MM.1S (cell line): ENCODE results near the gene ANKRD31.

Experiments used
- DNase-seq: peaks from one replicate; pipeline ENCODE4 v3.0.0-alpha.2; 2015
- H2AFZ ChIP-seq: fragments of 300-600 bp; sonication (generic); 2 replicates; pipeline ENCODE4 v1.6.0; 2016; ENCODE audit warnings: antibody characterized with exemption, low read length
- H3F3A ChIP-seq: fragments of 300-600 bp; sonication (generic); 2 replicates; pipeline ENCODE4 v1.6.1; 2016; ENCODE audit warnings: mild to moderate bottlenecking, antibody characterized with exemption, low read length, moderate library complexity, mixed read lengths; ENCODE audit not compliant: insufficient read depth
- H3K27ac ChIP-seq: fragments of 300-600 bp; sonication (generic); 2 replicates; pipeline ENCODE4 v1.5.1; 2016; ENCODE audit warnings: mild to moderate bottlenecking, low read length
- H3K27me3 ChIP-seq: fragments of 300-600 bp; sonication (generic); replicated peaks from 2 replicates; pipeline ENCODE4 v1.6.0; 2016; ENCODE audit warnings: low read length; ENCODE audit not compliant: insufficient read depth
- H3K36me3 ChIP-seq: fragments of 300-600 bp; sonication (generic); replicated peaks from 2 replicates; pipeline ENCODE4 v1.6.1; 2016; ENCODE audit warnings: mild to moderate bottlenecking, low read length, mixed read lengths; ENCODE audit not compliant: insufficient read depth
- H3K4me1 ChIP-seq: fragments of 300-600 bp; sonication (generic); 2 replicates; pipeline ENCODE4 v1.6.1; 2016; ENCODE audit warnings: low read length, mixed read lengths
- H3K4me2 ChIP-seq: fragments of 300-600 bp; sonication (generic); 2 replicates; pipeline ENCODE4 v1.6.0; 2016; ENCODE audit warnings: low read depth, low read length
- H3K4me3 ChIP-seq: fragments of 300-600 bp; sonication (generic); 2 replicates; pipeline ENCODE4 v1.5.1; 2016; ENCODE audit warnings: low read length, mixed read lengths
- H3K79me2 ChIP-seq: fragments of 300-600 bp; sonication (generic); 2 replicates; pipeline ENCODE4 v1.6.1; 2016; ENCODE audit warnings: mixed run types, low read length, mixed read lengths
- H3K9ac ChIP-seq: fragments of 300-600 bp; sonication (generic); 2 replicates; pipeline ENCODE4 v1.6.1; 2016; ENCODE audit warnings: low read length, mixed read lengths
- H3K9me2 ChIP-seq: fragments of 300-600 bp; sonication (generic); replicated peaks from 2 replicates; pipeline ENCODE4 v1.6.1; 2016; ENCODE audit warnings: mild to moderate bottlenecking, low read length, mixed read lengths; ENCODE audit not compliant: insufficient read depth
- H3K9me3 ChIP-seq: fragments of 300-600 bp; sonication (generic); replicated peaks from 2 replicates; pipeline ENCODE4 v1.6.1; 2016; ENCODE audit warnings: mild to moderate bottlenecking, low read length, mixed read lengths; ENCODE audit not compliant: insufficient read depth
- H4K20me1 ChIP-seq: fragments of 300-600 bp; sonication (generic); 2 replicates; pipeline ENCODE4 v1.6.1; 2016; ENCODE audit warnings: mild to moderate bottlenecking, low read length, moderate library complexity, mixed read lengths; ENCODE audit not compliant: insufficient read depth
- EZH2 ChIP-seq: fragments of 300-600 bp; sonication (generic); optimal IDR thresholded peaks from 2 replicates; pipeline ENCODE3; 2017; ENCODE audit warnings: low read depth, mild to moderate bottlenecking, antibody characterized with exemption, low read length, mixed read lengths
- EZH2phosphoT487 ChIP-seq: fragments of 300-600 bp; sonication (generic); IDR thresholded peaks from 2 replicates; pipeline ENCODE4 v1.6.1; 2018; ENCODE audit warnings: antibody characterized with exemption, low read length
- TF ChIP-seq, protein P1 (sequence below): fragments of 300-600 bp; sonication (generic); IDR thresholded peaks from 2 replicates; pipeline ENCODE4 v1.5.1; 2016; ENCODE audit warnings: antibody characterized with exemption, low read length, mixed read lengths

Gene ANKRD31

DNA sequence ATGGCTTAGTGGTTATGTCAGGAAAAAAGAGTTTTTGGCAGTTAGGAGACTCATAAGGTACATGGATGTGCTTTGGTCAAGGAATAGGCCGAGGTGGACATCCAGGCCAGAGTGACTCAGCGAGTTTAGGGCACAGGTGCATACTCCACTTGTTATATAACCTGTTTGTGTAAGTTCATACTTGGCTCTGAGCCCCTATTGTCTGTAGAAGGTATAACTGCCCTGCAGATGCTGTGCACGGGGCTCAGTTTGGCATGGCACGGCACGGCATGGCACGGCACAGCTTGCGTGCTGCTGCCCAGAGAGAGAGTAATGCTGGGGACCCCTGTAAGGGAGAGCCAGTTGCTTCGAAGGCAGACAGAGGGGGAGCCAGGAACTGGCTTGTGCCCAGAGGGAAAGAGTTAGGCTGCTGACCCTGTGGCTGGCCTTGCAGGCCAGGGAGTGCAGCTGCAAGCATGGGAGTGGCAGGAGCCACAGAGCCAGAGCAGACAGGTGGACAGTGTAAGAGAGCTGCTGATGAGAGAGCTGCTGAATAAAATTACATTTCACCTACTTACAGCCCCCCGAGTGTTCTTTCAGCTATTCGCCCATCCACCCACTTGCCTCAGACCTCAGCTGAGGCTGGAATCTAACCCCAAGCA is 216.5 kb downstream of the ANKRD31 start:
- Histone ChIP-seq H3K4me2 (no peak overlapping the region), H3K27ac (no peak overlapping the region), H3K9ac (no peak overlapping the region), H4K20me1 (no peaks in the 10 kb centered on the region), H3K9me3 (no peaks in the 10 kb centered on the region), H3K27me3 (no peaks in the 10 kb centered on the region), H3K4me3 (no peak overlapping the region), H3K9me2 (no peaks in the 10 kb centered on the region), H2AFZ (no peak overlapping the region), H3F3A (no peaks in the 10 kb centered on the region), H3K36me3 (no peaks in the 10 kb centered on the region), H3K4me1 (peaks cover 4% of the 10 kb centered on the region; the same call in 1 of the 2 replicates), H3K79me2 (no peaks in the 10 kb centered on the region)
- TF ChIP-seq EZH2 (no peak), EZH2phosphoT487 (no peak)
- TF ChIP-seq, protein P1, sequence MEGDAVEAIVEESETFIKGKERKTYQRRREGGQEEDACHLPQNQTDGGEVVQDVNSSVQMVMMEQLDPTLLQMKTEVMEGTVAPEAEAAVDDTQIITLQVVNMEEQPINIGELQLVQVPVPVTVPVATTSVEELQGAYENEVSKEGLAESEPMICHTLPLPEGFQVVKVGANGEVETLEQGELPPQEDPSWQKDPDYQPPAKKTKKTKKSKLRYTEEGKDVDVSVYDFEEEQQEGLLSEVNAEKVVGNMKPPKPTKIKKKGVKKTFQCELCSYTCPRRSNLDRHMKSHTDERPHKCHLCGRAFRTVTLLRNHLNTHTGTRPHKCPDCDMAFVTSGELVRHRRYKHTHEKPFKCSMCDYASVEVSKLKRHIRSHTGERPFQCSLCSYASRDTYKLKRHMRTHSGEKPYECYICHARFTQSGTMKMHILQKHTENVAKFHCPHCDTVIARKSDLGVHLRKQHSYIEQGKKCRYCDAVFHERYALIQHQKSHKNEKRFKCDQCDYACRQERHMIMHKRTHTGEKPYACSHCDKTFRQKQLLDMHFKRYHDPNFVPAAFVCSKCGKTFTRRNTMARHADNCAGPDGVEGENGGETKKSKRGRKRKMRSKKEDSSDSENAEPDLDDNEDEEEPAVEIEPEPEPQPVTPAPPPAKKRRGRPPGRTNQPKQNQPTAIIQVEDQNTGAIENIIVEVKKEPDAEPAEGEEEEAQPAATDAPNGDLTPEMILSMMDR, result no peak
- DNase-seq, result no peak

DNA sequence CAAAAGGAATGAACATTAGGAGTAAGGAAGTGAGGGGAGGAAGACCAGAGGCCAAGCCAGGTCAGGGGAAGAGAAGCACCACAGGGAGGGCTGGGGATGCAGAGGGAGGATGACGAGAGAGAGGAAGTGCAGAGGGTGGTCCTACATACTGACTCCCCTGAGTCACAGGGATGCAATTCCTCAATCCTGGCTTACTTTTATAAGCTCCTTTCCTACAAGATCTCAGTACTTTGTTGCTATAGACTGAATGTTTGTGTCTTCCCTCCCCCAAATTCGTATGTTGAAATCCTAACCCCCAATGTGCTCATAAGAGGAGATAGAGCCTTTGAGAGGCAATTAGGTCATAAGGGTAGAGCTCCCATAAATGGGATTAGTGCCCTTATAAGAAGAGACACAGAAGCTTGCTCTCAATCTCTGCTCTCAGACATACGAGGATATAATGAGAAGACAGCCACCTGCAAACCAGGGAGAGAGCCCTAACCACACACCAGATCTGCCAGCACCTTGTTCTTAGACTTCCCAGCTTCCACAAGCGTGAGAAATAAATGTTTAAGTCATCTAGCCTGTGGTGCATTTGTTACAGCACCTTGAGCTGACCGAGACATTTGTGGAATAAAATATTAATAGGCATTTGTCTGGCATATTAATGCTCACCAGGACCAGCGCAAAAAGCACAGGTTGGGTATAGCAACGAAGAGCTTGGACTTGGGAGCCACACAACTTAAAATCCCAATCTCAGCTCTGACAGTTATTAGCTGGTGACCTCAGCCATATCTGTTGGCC is 217.7 kb downstream of the ANKRD31 start:
- peaks cover 4% of the 10 kb centered on the region; the same call in 1 of the 2 replicates for H3K4me1 ChIP-seq
- H3K9me3 ChIP-seq, result no peaks in the 10 kb centered on the region
- H3K27me3 ChIP-seq, result no peaks in the 10 kb centered on the region
- H3K9me2 ChIP-seq, result no peaks in the 10 kb centered on the region
- no peaks in the 10 kb centered on the region for H3K36me3 ChIP-seq
- no peak overlapping the region for H3K4me3 ChIP-seq
- no peak overlapping the region for H3K27ac ChIP-seq
- H3F3A ChIP-seq, result no peaks in the 10 kb centered on the region
- no peaks in the 10 kb centered on the region for H4K20me1 ChIP-seq
- no peak for DNase-seq
- H2AFZ ChIP-seq, result no peak overlapping the region
- no peak overlapping the region for H3K9ac ChIP-seq
- TF ChIP-seq EZH2 (no peak), EZH2phosphoT487 (no peak)
- TF ChIP-seq, protein P1, result no peak
- H3K79me2 ChIP-seq, result no peaks in the 10 kb centered on the region
- no peak overlapping the region for H3K4me2 ChIP-seq
